COLO668 (cell line): ENCODE data around the gene CD300E.

Source experiments
- DNase-seq: peaks from one replicate; lab custom pipeline; 2025; ENCODE audit not compliant: unreplicated experiment; lab: John Stamatoyannopoulos, UW

Gene CD300E

GRCh38 chr17:74569020-74570003, 54.2 kb downstream of the CD300E start:
- peak; percentile 4 for DNase-seq

DNA sequence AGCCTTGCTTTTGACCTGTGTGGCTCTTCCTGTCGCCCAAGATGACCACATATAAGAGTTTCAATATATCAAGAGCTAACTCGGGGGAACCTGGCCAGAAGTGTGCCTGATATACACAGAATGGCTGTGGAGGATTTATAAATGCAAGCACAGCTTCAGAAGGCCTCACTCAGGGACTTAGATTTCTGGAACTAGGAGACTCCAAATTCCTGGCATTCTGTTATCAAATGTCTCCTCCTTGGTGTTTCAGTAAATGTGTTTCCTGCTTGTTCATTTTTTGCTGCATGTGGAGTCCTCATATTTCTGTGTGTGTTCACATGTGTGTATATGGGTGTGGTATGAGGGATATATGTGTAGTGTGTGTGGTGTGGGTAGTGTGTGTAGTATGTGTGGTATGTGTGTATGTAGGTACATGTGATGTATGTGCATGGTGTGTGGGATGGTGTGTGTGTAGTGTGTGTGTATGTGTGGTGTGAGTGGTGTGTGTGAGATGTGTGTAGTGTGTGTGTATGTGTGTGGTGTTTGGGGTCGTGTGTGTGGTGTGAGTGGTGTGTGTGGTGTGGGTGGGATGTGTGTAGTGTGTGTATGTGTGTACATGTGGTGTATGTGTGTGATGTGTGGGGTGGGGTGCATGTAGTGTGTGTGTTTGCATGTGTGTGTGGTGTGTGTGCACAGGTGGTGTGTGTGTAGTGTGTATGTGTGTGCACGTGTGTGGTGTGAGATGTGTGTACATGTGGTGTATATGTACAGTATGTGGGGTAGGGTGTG, 55.2 kb downstream of the CD300E start:
- no peak for DNase-seq

DNA sequence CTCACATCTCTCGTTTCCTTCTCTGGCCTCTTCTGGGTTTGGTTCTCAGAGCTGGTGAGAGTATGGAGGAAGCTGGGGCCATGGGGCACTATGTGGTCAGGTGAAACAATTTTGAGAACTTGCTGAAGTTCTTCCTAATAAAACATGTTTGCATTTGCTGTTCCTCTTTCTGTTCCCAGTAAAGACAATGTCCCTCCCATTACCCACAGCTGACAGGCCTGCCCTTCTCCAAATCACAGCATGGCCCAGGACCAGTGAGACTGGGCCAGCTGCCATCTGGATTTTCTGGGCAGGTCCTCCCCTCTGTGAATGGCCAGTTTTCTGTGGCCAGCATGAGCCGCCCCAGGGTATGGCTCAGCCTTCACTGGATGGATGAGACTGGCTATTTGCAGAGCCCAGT, 56.1 kb downstream of the CD300E start, which contains the start of gene CD300H:
CD300H (minus strand) TSS at position 113 of the 400 bp plus-strand sequence.
- no peak for DNase-seq

DNA sequence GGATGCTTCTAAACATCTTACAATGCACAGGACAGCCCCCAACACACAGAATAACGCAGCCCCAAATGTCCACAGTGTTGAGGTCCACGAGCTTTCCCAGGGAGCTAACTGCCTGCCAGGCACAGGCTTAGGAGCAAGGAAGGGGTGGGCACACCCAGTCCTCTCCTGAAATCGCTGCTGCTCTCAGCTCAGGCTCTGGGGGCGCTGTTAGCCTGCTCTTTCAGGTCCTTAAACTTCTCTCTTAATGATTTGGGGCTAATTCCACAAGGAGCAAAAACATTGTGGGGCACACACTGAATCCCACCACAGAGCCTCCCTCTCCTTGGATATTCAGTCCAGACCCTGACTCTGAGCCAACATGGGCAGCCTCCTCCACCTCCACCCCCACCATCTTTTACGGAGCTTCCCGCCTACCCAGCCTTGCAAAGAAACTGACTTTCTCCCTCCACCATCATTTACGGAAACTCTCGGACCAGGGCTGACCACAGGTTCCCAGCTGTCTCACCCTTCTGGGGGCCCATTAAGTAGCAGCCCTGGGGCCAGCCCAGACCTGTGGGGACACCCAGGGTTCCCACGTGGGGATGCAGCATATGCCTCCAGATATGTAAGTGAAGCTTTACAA, 57.3 kb downstream of the CD300E start:
- DNase-seq = peak; percentile 17

GRCh38 chr17:74565126-74565525, 58.4 kb downstream of the CD300E start:
- no peak for DNase-seq

- DNase-seq = no peak
Observed at GRCh38 chr17:74563358-74563757, 60.2 kb downstream of the CD300E start.

GRCh38 chr17:74561586-74561985, 62.0 kb downstream of the CD300E start:
- no peak for DNase-seq
